HPDE6-E6E7 (cell line): ENCODE data around the gene NR1H4.
"Not testable (repeated sequence)": the region's sequence is repeated elsewhere in the genome, so short reads cannot be mapped to it uniquely, and the experiment has no call there.

ENCODE experiments used
- DNase-seq: peaks from one replicate; pipeline ENCODE4 v3.0.0; 2011; ENCODE audit warnings: missing footprints; ENCODE audit errors: extremely low spot score

The NR1H4 gene

DNA sequence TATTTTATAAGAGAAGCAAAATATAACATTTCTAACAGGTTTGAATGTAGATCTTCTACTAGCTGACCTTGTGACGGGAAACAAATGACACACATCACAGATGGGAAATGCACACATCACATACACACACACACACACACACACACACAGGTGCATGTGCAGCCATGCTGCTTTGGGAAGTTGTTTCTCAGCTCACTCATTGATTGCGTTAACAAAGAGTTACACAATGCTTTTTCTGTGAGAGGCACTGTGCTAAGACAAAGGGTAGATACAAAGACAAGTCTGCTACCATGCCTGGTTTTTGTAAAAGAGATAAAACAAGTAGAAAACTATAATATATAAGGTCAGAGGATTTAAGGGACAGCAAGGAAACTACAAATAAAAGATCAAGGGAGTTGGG, 1.3 kb upstream of the NR1H4 start:
- DNase-seq: no peak

DNA sequence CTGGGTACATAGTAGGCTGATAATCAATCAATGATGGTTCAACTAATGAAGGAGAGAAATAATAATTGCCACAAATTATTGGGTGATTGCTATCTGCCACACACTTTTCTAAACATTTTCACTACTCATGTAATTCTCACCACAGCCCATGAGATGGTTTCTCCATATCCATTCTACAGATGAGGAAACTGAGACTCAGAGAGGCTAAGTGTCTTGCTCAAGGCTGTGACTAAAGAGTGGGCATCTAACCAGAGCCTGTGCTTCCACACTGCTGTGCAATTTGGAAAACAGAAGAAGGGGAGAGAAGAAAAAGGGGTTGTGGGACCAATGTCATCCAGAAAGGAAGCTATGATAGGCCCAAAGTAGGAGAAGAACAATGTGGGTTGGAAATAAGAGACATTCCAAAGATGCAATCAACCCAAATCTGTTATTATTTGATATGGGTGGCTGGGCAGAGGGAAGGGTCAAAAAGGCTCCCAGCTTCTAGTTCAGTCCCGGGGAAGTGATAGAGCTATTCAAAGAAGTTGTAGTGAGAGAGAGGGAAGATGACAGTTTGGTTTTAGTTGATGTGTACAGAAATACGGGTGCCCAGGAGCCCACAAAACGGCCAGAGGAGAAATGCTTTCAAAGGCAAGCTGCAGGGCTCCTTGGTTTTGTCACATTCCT, 483 bp upstream of the NR1H4 start:
- DNase-seq: no peak

DNA sequence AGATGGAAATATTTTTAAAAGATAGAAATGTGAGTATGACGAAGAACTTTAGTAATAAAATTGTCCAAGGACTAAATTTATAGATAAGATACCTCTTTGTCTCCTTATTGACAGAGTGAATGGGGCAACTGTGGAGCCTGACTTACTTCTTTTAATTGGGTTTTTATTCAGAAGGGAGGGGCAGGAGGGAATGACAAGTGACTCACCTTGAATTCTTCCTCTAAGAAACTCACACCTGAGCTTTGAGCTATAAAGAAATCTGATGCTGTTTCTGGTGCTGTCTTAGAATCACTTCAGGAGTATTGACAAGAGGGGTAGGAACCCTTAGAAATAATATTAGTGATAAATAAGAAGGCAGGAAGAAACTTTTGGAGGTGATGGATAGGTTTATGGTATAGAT, 951 bp downstream of the NR1H4 start:
- DNase-seq: no peak

DNA sequence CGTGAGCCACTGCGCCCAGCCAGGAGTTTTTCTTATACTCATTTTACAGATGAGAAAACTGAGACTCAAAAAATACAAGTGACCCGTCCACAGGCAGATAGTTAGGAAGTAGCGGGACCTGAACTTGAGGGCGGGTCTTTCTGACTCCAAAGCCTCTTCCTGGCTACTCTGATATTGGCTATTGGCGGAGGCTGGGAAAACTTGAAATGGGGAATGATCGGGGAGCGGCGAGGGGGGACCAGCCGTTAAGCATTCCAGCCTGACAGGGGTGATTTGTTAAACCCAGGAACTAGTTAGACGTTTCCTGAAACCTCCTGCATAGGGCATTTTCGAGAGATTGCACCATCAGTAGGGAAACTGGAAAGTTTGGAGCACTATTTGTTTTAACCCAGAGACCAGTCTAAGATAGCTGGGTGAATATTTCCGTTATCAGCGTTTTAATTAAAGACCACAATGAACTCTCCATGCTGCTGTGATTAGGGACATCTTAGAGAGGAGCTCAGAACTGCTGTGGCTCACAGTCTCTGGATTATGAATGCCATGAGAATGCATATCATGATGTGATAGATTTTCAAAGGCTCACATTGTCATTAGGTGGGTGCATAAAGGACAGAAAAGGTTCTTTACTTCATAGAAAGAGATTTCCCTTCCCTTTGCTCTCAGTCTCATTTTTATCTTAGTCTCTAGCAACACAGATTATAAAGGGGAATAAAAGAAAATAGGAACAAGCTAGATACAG, 2.5 kb downstream of the NR1H4 start:
- DNase-seq: no peak

DNA sequence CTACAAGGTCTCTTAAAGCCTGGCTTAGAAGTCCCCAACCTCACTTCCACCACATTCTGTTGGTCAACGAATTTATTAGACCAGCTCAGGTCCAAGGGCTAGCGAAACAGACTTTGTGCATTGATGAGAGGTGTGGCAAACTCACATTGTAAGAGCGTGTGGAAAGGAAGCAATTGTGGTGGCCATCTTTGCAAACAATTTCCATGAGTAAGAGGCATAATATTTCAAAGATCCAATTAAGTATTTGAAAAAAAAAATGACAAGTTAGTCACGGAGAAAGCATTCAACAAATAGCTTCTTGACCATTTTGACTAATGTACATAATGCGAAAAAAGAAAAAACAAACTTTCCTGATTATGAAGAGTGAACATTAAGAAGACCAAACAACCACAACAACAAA, 7.4 kb downstream of the NR1H4 start:
- DNase-seq: no peak

DNA sequence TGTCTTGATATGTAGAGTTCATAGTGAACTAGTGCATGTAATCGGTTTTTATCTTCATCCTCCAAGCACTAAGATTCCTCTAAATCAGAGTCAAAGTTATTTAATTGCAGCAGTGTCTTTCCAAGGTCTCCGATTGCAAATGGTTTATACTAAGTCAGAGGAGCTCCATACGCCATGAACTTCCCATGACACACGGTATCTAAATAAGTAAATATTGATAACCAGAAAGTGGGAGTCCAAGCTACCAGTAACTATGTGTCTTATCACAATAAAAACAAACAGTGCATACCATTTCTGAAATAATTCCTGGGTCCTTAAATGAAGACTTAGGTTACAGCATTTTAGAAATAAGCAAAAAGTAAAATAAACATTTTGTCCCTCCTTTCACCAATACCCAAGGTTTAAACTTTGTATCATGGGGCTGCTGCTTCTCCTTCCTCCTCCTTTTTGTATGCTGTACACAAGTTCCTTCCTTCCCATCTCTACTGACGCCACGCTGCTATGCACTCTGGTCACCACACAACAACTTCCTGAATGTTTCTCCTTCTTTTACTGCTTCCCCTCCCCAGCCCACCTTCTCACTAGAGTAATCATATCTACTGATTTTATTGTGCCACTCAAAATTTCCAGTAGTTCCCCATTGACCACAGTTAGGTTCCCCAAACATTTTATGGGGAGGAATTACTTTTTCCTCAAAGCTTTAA, 10.7 kb downstream of the NR1H4 start:
- no peak for DNase-seq

DNA sequence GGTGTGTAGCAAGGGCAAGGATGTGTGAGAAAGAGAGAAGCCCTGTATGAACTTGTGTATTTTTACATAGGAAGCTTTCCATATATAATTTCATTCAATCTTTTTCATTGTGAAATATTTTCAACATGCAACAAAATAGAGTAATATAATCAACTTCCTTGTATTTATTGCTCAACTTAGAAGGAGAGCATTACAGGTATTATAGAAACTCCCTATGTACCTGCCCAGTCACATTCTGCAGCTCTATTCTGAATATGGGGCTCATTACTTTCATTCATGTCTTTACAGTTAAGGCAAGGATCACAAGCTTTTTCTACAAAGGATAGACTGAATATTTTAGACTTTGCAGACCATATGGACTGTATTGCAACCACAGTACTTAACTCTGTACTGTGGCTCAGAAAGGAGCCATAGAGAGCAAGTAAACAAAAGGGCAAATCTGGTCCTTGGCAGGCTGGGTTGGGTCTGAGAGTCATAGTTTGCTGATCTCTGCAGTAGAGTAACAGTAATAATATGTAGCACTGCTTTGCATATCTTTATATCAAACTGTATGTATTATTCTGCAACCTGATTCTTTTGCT, 11.3 kb downstream of the NR1H4 start:
- no peak for DNase-seq

DNA sequence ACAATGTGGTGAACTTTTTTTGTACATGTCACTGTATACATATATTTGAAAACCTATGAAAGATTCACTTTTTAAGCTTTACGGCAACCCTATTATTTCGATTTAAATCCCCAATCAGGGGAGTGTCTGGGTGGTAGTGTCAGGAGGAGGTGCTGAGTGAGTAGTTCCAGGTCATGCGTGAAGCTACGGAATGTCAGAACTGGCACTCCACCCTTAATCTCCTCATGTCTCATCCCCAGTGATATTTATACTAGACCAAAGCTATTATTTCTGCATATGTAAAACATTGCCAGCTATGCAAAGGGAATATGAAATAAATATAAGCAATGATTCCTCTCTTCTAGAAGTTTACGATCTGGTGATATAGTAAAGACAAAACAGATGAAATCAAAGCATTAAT, 12.3 kb downstream of the NR1H4 start:
- DNase-seq: no peak

DNA sequence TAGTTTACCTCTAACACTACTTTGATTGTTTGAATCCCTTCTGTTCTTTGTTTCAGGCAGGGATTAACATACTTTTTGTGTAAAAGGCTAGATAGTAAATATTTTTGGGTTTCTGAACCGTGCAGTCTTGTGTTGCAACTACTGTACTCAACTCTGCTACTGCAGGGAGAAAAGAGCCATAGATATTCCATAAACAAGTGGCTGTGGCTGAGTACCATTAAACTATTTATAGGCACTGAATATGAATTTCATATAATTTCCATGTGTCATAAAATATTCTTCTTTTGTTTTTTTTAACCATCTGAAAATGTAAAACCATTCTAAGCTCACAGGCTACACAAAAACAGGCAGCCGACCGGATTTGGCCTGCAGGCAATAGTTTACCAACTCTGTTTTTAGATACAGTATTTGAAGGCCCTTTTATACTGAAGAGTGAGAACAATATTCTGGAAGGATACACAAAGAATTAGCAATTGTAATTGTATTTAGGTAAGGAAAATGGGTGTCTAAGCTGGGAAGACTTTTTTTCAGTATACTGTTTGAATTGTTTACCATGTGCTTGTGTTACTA, 15.7 kb downstream of the NR1H4 start:
- no peak for DNase-seq

DNA sequence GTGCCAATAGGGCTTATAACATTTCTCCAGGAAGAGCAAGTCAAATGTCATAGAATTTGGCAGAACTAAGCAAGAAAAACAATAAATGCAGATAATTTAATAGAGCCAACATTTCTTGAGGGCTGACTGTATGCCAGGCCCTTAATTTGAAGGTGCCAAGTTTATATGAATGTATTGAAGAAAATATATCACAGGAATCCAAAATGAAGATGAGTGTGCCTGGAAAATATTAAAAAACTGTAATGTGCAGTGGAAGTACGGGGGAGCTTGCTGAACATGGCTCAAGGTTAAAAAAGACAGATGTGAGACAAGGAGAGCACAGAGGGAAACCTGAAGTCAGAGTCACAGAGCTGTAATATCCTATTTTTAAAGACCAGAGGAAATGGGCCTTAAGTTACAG, 16.4 kb downstream of the NR1H4 start:
- DNase-seq: no peak

DNA sequence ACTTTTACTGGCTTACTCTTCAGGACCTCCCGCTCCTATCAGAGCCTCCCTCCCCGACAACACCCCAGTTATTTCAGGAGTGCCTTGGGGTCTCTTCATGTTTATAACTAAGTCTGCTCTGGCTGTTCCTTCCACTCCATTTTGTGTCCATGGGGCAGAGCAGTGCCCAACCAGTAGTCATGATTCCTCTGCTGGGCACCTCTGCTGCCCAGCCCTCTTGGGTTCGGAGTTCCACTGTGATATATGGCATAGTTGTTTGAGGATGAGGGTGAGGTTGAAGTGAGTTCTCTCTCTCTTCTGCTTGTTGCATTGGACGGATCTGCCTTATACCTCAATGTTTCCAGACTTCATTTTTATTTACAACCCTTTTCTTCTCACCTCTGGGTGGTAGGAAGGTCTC, 17.4 kb downstream of the NR1H4 start:
- DNase-seq: no peak

DNA sequence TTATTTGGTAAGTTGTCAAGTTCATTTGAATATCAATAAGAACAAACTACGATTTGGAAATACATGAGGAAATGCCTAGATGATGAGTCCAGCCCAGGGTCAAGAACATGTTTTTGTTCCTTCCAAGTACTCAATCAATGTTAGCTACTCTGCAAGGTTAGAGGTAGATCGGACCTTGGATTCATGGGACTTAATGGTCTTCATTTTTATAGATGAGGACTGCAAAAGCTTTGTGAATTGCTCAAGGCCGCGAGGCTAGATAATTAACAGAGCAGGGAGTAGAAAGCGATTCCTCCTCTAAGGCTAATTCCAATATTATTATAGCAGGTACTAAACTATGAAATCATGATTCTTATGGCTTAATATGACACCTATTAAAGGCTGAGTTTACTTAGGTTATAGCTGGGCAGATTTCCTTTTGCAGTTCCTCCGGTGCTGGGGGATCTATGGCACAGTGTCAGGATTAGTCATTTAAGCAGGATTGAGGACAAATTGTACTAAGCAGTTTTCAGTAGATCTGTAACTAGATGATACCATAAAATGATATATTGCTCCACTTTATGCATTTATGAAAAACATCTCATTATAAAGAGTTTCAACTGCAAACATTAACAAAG, 19.8 kb downstream of the NR1H4 start:
- no peak for DNase-seq

DNA sequence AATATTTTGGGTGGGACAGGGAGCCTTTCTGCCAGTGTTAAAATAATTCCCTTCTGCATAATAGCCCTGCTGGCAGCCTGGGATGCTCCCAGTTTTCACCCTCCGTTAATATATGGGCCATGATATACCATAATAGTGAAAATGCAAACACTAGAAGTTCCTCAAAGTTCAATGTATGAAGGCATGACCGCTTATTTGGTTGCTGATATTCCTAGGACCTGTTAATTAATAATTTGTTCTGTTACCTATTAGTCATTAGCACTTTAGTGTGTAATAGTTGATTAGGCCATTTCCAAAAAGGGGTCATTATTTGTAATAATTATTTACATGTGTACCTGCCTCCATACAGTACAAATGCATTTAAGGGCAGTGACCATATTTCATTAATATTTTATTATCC, 20.4 kb downstream of the NR1H4 start:
- DNase-seq: no peak

DNA sequence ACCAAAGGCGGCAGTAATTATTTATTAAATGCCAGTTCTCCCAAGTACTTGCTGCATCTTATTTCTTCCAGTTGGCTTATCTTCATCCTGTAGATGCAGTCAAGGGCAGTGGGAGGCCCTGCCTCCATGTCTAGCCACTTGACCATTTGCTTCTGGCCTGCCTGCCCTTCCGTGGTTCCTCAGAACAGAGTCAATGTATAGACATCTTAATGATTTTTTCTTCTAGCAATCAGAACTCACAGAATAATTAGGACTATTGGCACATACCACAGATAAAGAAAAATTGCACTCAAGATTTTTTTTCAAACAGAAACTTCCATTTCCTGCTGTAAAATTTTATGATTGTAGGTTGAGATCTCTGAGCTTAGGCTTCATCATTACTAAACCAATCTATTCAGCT, 20.9 kb downstream of the NR1H4 start:
- no peak for DNase-seq

DNA sequence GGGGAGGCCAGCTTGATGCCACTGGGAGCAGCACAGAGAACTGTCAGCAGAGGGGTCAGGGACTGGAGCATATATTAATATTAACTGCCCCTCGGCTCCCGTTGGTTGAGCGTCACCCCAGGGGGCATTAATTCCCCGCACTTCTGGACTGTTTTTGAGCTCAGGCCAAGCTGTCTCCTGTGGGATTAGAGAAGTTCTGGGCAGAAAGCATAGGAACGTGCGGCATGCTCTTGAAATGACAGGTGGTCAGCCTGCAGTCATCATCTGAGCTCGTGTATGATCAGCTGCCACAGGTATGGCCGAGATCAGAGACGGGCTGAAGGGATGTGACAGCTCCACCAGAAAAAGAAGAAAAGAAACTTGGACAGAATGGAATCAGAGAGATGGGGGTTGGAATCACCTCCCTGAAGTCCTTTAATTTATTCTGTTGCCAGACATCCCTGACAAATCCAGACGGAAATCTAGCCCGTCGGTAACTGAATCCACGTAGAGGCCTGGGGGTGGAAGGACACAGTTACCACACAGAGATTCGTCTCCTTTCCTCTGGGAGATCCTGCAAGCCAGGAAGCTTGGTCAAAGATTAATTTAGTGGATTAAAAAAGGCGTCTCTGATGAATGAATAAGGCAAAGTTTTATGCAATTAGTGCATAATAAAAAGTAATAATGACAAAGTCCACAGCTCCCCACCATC, 23.6 kb downstream of the NR1H4 start:
- no peak for DNase-seq

DNA sequence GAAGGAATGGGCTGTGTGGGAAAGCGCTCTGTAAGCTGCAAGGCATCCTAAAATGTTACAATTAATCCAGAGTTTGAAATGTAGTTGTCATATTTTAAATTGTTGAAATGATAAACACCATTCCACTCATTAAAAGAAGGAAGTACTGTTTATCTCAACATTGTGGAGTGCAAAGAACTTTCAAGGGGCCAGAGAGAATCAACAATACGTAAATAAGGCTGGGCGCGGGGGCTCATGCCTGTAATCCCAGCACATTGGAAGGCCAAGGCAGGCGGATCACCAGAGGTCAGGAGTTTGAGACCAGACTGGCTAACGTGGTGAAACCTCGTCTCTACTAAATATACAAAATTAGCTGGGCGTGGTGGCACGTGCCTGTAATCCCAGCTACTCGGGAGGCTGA, 24.5 kb downstream of the NR1H4 start:
- DNase-seq: no peak

DNA sequence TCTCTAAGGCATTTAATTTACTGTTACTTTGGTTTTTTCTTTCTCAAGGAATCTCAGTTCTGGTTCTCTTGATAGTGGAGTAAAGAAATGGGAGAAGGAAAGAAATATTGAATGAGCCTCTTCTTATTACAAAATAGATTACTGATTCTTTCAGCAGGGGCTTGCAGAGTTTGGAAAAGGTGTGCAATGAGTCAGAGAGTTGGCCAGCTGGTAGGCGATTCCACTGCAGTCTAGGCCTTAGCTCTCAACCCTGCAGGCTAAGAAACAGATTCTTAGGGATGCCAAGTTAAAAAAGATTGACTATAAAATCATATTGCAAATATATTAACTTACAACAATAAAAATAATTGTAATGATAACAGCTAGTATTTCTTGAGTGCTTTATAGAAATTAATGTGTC, 25.8 kb downstream of the NR1H4 start:
- DNase-seq: no peak

DNA sequence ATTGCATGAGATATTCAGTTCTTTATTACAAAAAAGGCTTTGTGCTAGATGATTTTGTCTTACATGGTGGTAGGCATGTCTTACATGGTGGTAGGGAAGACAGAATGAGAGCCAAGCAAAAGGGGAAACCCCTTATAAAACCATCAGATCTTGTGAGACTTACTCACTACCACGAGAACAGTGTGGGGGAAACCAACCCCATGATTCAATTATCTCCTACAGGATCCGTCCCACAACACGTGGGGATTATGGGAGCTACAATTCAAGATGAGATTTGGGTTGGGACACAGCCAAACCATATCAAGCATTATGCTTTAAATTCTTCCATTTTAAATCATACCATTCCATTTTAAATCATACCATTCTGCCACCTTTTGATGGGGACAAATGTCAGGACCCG, 29.1 kb downstream of the NR1H4 start:
- DNase-seq: not testable (repeated sequence)

DNA sequence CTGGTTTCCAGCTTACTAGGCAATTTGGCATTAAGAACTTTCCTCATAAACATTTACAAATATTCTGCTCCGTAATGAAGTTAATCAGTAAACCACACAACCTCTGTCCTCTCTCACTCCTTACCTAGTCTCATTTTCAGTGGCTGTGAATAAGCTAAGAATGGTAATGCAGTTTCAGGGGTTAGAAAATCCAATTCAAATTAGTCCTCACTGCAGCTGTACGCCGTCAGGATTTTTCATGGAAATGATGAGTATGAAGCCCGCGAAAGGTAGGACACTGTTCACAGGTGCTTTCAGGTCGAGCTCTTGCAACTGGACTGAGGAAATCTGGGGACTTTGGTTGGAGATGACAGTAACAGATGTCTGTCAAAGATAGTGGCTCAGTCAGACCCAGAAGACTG, 29.6 kb downstream of the NR1H4 start:
- DNase-seq: no peak

DNA sequence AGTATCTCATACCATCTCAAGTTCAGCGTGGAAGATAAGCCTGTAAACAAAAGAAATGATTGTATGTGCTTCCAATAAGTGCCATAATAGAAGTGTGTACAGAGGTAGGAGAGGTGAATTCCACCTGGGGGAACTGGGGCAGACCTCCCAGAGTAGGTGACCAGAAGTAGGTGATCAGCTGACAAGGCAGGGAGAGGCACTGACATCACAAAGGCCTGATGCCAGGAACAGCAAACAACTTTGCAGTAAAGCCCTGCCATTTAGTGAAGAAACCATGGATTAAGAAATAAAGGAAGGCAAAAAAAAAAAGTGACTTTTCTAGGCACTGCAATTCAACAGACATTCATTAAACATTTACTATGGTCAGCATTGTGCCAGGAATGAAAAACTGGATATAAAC, 31.1 kb downstream of the NR1H4 start:
- DNase-seq: no peak

DNA sequence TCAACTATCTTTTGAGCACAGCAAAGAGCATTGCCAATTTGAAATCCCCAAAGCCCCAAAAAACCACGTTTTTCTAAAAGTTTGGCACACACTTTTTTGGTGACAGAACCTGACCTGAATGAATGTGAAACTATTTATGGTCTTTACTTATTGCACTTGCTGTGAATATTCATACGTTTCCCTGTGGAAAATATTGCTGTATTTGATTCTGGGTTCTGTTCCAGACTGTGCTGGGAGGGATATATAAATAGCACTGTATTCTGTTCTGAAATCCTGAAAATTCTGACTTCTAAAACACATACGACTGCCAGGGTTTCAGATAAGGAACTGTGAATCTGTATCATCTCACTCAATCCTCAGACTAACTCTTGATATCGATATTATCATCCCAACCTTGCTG, 35.1 kb downstream of the NR1H4 start:
- no peak for DNase-seq
